ENCODE results near the gene ZBTB8A.

DNA sequence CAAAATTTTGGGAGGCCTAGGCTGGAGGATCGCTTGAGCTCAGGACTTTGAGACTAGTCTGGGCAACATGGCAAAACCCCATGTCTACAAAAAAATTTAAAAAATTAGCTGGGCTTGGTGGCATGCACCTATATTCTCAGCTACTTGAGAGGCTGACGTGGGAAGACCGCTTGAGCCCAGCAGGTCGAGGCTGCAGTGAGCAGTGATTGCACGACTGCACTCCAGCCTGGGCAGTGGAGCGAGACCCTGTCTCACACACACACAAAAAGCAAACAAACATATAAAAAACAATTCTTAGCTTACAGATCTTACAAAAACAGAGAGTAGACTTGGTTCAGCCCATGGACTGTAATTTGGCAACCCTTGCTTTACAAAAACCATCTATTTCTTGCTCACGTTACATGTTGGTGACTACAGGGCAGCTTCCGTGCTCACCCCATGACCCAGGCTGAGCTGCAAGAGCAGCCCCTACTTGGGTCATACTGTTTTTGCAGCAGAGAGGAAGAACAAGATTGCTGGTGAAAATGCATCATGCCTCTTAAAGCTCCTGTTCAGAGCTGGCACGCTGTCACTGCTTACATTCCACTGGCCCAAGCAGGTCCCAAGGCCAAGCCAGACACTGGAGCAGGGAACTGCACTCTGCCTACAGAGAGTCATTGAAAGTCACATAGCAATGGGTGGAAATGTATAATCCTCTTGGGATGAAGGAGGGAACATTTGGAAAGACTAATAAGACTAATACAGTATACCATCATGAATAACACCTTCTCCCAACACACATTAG is 13.4 kb upstream of the ZBTB8A start:
- no peak for TF ChIP-seq BACH2 (CRISPR knock-in tag; IDR thresholded peaks at IDR 0.05; ENCODE audit: borderline replicate concordance)
- no peak for TF ChIP-seq ZFP3 (CRISPR knock-in tag; IDR thresholded peaks at IDR 0.05)
- no peak for TF ChIP-seq ARNTL (CRISPR knock-in tag; IDR thresholded peaks at IDR 0.05; ENCODE audit: borderline replicate concordance, low read depth)
- no peak for TF ChIP-seq GLIS3 (CRISPR knock-in tag; IDR thresholded peaks at IDR 0.05)

Data from SK-N-SH treated with all-trans-retinoic acid at 6 μM for 48 hours (cell line).